Chondrocyte (in vitro differentiated cells): ENCODE measurements around the gene ELL. TPM values are rescaled to one million over a fixed set of nuclear protein-coding genes. Genes with fewer than 3 reads are reported as not detected.

Experiments
- DNase-seq: peaks from one replicate; pipeline ENCODE4 v3.0.0; 2021; ENCODE audit warnings: mixed read lengths, low spot score
- H3K27ac Mint-ChIP-seq: one replicate; pipeline ENCODE4 v1.8.0; 2021; ENCODE audit warnings: mild to moderate bottlenecking, moderate library complexity, mixed read lengths; ENCODE audit not compliant: unreplicated experiment
- H3K27me3 Mint-ChIP-seq: 2 replicates; pipeline ENCODE4 v1.8.0; 2021; ENCODE audit warnings: low read depth, mixed read lengths
- H3K36me3 Mint-ChIP-seq: 2 replicates; pipeline ENCODE4 v1.8.0; 2021; ENCODE audit warnings: low read depth, mixed read lengths
- H3K4me1 Mint-ChIP-seq: 2 replicates; pipeline ENCODE4 v1.8.0; 2021; ENCODE audit warnings: low read depth, mild to moderate bottlenecking, mixed read lengths
- H3K4me3 Mint-ChIP-seq: one replicate; pipeline ENCODE4 v1.8.0; 2021; ENCODE audit warnings: mild to moderate bottlenecking, moderate library complexity, mixed read lengths; ENCODE audit not compliant: unreplicated experiment
- H3K9me3 Mint-ChIP-seq: 2 replicates; pipeline ENCODE4 v1.8.0; 2021; ENCODE audit warnings: low read depth, mixed read lengths
- total RNA-seq: library from RNA; stranded (reverse); gene quantifications from 3 replicates; pipeline ENCODE4 v1.2.1, GENCODE V29; 2021
- TF ChIP-seq, protein P1 (sequence below): fragments of 200-600 bp; sonication (generic); IDR thresholded peaks from 2 replicates; pipeline ENCODE4 v1.5.0; 2021; ENCODE audit warnings: antibody characterized with exemption, mild to moderate bottlenecking, moderate library complexity

ELL gene
- total RNA-seq, 1 donor from 2014 or later = 14.0 TPM

DNA sequence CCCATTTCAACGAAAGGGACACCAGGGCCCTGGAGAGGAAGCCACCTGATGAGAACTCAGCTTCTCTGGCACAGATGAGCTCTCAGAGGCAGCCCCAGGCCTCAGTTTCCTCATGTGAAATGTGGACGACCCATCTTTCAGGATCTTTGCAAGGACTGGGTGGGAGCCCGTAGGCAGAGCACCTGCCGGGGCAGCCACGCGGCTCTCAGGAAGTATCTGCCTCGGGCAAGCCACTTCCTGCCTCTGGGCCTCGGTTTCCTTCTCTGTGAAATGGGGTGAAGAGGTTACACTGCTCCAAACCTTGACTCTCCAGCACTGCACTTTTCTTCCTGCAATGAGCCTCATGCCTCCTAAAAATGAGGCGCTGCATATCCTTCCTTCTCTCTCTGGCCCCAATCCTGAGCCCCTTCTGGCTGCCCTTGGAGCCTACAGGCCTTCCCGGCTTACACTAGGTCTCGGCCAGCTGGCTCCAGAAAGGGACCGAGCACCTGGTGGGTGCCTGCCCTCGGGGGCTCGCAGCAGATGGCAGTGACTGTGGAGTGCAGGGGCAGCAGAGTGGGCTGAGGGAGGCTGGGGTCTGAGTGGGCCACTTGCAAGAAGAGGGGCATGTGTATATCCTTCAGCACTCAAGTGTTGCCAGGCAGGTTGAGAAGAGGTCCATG, 99.2 kb downstream of the ELL start:
- H3K27me3 Mint-ChIP-seq = no peaks in the 10 kb centered on the region
- DNase-seq = no peak
- H3K9me3 Mint-ChIP-seq = no peaks in the 10 kb centered on the region
- peaks cover 49% of the 10 kb centered on the region for H3K4me1 Mint-ChIP-seq
- no peaks in the 10 kb centered on the region for H3K36me3 Mint-ChIP-seq
- no peak overlapping the region for H3K27ac Mint-ChIP-seq
- TF ChIP-seq, protein P1, sequence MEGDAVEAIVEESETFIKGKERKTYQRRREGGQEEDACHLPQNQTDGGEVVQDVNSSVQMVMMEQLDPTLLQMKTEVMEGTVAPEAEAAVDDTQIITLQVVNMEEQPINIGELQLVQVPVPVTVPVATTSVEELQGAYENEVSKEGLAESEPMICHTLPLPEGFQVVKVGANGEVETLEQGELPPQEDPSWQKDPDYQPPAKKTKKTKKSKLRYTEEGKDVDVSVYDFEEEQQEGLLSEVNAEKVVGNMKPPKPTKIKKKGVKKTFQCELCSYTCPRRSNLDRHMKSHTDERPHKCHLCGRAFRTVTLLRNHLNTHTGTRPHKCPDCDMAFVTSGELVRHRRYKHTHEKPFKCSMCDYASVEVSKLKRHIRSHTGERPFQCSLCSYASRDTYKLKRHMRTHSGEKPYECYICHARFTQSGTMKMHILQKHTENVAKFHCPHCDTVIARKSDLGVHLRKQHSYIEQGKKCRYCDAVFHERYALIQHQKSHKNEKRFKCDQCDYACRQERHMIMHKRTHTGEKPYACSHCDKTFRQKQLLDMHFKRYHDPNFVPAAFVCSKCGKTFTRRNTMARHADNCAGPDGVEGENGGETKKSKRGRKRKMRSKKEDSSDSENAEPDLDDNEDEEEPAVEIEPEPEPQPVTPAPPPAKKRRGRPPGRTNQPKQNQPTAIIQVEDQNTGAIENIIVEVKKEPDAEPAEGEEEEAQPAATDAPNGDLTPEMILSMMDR = no peak
- no peak overlapping the region for H3K4me3 Mint-ChIP-seq

DNA sequence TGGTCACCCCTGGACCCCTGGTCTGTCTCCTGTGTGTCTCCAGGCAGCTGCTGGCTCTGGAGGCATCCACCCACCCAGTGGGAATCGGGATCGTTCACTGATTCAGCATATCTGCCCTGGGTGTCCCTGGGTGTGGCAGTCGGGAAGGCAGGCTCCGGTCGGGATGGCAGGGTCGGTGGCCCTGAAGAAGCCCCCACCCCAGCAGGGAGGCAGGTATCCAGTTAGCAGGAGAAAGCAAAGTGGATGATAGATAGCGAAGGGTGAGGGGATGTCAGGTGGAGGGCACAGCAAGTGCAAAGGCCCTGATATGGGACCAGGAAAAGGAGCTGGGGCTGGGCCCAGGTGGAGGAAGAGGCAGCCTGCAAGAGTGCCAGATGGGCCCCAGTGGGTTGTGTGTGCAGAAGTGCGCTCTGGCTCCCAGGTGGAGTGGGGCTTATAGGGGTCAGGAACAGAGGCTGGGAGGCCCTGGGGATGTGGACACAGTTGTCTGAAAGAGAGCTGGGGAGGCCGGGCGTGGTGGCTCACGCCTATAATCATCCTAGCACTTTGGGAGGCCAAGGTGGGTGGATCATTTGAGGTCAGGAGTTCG, 100.4 kb downstream of the ELL start:
- Mint-ChIP-seq H3K9me3 (no peaks in the 10 kb centered on the region), H3K27me3 (no peaks in the 10 kb centered on the region), H3K27ac (peak overlapping the region; percentile 65), H3K4me3 (peak overlapping the region; percentile 13), H3K4me1 (peaks cover 54% of the 10 kb centered on the region), H3K36me3 (no peaks in the 10 kb centered on the region)
- DNase-seq = no peak
- TF ChIP-seq, protein P1 = no peak

DNA sequence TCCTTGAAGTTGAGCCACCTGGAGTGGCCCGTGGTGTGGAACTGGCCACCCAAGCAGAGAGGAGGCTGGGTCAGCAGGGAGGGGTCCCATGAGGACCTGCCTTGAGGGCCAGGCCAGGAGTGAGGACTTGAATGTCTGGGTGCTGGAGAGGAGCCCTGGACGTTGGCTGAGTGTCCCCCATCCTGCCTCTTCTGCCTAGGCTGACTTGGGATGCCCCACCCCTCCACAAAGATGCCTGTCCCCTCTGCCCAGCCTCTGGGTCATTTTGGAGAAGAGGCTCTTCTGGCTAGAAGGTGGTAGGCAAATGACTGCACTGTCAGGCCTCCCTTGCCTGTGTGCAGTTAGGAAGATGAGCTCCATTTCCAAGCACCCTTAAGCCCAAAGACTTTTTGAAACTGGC, 100.9 kb downstream of the ELL start:
- Mint-ChIP-seq H3K27me3 (no peaks in the 10 kb centered on the region), H3K27ac (peak overlapping the region; percentile 49), H3K4me1 (peaks cover 56% of the 10 kb centered on the region), H3K9me3 (no peaks in the 10 kb centered on the region), H3K36me3 (no peaks in the 10 kb centered on the region), H3K4me3 (peak overlapping the region; percentile 78)
- TF ChIP-seq, protein P1 = no peak
- DNase-seq = no peak

DNA sequence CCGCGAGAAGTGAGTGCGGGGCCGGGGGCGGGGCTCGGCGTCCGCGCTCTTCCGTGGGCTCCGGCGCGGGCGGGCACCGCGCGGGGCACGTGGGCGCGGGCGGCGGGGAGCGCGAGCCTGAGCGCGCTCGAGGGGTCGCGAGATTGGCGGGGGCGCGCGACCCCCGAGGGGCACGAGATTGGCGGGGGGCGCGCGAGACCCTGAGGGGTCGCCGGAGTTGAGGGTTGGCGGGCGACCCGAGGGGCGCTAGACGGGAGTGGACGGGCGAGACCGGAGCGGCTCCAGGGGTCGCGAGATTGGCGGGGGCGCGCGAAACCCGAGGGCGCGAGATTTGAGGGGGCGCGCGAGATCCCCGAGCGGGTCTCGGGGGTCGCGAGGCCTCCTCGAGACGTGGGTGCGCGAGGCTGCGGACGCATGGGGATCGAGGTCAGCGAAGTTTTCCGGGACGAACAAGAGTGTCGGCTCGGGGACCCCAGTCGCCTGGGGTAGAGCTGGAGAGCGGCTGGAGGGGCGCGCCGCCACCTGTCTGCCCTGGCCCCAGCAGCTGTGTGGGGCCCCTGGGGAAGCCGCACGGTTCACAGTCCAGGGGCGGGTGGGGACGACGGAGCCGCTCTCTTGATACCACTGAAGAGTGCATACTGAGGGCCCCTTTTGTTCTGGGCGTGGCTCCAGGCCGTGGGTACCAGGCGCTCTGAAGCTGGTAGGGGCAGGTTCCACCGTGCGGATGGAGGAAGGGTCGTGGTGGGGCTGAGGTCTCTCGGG, 102.0 kb downstream of the ELL start:
- TF ChIP-seq, protein P1 = peak; percentile 6
- Mint-ChIP-seq H3K4me3 (peak overlapping the region; percentile 78), H3K4me1 (peaks cover 58% of the 10 kb centered on the region), H3K27ac (peak overlapping the region; percentile 45), H3K27me3 (no peaks in the 10 kb centered on the region), H3K36me3 (no peaks in the 10 kb centered on the region), H3K9me3 (no peaks in the 10 kb centered on the region)
- peak; percentile 81 for DNase-seq

DNA sequence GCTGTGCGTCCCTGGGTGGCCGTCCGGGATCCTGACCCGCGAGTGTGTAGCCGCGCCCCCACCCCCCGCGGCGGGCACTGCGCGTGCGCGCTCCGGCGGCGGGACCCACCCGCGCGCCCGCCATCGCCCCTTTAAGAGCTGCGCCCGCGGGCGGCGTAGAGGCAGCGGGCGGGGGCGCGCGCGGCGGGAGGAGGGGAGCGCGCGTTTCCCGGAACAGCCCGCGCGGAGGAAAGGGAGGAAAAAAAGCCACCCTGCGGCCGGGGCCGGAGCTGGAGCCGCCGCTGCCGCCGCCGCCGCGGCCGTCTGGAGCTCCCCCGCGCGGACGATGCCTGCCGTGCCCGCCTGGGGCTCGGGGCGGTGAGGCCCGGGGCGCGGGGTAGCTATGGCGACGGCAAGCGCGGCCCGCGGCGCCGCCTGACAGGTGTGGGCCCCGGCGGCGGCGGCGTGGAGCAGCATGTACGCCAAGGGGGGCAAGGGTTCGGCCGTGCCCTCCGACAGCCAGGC, 102.6 kb downstream of the ELL start, which contains the start of gene SSBP4:
Gene SSBP4 (plus strand): TSS at position 204 of the 504 bp plus-strand sequence. CDS start 251 bp downstream, at position 455.
- TF ChIP-seq, protein P1 = peak; percentile 70
- no peaks in the 10 kb centered on the region for H3K36me3 Mint-ChIP-seq
- H3K9me3 Mint-ChIP-seq = no peaks in the 10 kb centered on the region
- peak within 1 kb of the TSS; percentile 88 for H3K27ac Mint-ChIP-seq
- H3K27me3 Mint-ChIP-seq = no peaks in the 10 kb centered on the region
- peak within 1 kb of the TSS; percentile 78 for H3K4me3 Mint-ChIP-seq
- peak; percentile 75 for DNase-seq
- H3K4me1 Mint-ChIP-seq = peaks cover 58% of the 10 kb centered on the region
